Prostate gland (tissue), 2 donors: ENCODE data around the gene MPPED1.

ENCODE experiments used
- CTCF ChIP-seq, 4 experiments: fragments of 200-600 bp in 2 of 4; fragments of 450-650 bp in 2 of 4; sonication (generic) in 2 of 4; IDR thresholded peaks; 1 replicate in 3 of 4; 2 replicates in 1 of 4; pipeline ENCODE4 v1.5.1; 2016 to 2019; ENCODE audit warnings: antibody characterized with exemption in 4 of 4, mild to moderate bottlenecking in 2 of 4, moderate library complexity in 2 of 4
- POLR2A ChIP-seq: fragments of 450-650 bp; IDR thresholded peaks from one replicate; pipeline ENCODE4 v1.6.1; 2016; ENCODE audit warnings: antibody characterized with exemption, mild to moderate bottlenecking
- POLR2AphosphoS5 ChIP-seq: sonication (generic); formaldehyde crosslinking; IDR thresholded peaks from one replicate; pipeline ENCODE4 v1.6.1; 2017; ENCODE audit warnings: antibody characterized with exemption

- no peak for TF ChIP-seq CTCF (IDR thresholded peaks at IDR 0.05)
- no peak for TF ChIP-seq POLR2A
- no peak for TF ChIP-seq POLR2AphosphoS5
Measured at GRCh38 chr22:43390166-43390565, 21.6 kb upstream of the MPPED1 start.
